Measurements from ENCODE around the gene ZBTB49. TPM values are rescaled to one million over a fixed set of nuclear protein-coding genes. Genes with fewer than 3 reads are reported as not detected.
A peak's percentile ranks its signal among the peaks of the same experiment; 100 is the strongest.

The ZBTB49 gene
- total RNA-seq, 1 donor from 2014 or later = 9.7 TPM

DNA sequence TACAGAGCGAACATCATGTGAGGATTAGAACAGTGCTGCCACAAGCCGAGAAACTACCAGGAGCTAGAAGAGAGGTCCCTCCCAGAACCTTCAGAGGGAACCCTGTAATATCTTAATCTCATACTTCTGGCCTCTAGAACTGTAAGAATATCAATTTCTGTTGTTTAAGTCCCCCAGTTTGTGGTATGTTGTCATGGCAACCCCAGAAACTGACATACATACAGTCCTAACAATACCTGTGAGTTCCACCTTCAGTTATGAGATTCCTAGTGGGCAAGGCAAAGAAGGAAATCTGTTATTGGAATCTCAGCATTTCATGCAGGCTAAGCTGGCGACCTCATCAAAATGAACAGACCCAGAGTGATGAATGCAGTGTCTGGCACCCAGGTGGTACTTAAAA, 42.5 kb downstream of the ZBTB49 start:
- Mint-ChIP-seq H3K4me3 (no peak overlapping the region), H3K27me3 (peaks cover 11% of the 10 kb centered on the region), H3K27ac (no peak overlapping the region), H3K9me3 (no peaks in the 10 kb centered on the region), H3K36me3 (no peaks in the 10 kb centered on the region), H3K4me1 (ENCODE audit: unreplicated experiment) (no peaks in the 10 kb centered on the region)
- DNase-seq (ENCODE audit: extremely low spot score, unreplicated experiment) = no peak
- TF ChIP-seq, protein P1, sequence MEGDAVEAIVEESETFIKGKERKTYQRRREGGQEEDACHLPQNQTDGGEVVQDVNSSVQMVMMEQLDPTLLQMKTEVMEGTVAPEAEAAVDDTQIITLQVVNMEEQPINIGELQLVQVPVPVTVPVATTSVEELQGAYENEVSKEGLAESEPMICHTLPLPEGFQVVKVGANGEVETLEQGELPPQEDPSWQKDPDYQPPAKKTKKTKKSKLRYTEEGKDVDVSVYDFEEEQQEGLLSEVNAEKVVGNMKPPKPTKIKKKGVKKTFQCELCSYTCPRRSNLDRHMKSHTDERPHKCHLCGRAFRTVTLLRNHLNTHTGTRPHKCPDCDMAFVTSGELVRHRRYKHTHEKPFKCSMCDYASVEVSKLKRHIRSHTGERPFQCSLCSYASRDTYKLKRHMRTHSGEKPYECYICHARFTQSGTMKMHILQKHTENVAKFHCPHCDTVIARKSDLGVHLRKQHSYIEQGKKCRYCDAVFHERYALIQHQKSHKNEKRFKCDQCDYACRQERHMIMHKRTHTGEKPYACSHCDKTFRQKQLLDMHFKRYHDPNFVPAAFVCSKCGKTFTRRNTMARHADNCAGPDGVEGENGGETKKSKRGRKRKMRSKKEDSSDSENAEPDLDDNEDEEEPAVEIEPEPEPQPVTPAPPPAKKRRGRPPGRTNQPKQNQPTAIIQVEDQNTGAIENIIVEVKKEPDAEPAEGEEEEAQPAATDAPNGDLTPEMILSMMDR (conservative IDR thresholded peaks at IDR 0.05) = no peak

GRCh38 chr4:4333265-4333706, 43.2 kb downstream of the ZBTB49 start:
- Mint-ChIP-seq H3K9me3 (no peaks in the 10 kb centered on the region), H3K4me3 (no peak overlapping the region), H3K4me1 (ENCODE audit: unreplicated experiment) (no peaks in the 10 kb centered on the region), H3K27ac (no peak overlapping the region), H3K27me3 (peaks cover 19% of the 10 kb centered on the region), H3K36me3 (no peaks in the 10 kb centered on the region)
- TF ChIP-seq, protein P1 (conservative IDR thresholded peaks at IDR 0.05) = no peak
- DNase-seq (ENCODE audit: extremely low spot score, unreplicated experiment) = no peak

DNA sequence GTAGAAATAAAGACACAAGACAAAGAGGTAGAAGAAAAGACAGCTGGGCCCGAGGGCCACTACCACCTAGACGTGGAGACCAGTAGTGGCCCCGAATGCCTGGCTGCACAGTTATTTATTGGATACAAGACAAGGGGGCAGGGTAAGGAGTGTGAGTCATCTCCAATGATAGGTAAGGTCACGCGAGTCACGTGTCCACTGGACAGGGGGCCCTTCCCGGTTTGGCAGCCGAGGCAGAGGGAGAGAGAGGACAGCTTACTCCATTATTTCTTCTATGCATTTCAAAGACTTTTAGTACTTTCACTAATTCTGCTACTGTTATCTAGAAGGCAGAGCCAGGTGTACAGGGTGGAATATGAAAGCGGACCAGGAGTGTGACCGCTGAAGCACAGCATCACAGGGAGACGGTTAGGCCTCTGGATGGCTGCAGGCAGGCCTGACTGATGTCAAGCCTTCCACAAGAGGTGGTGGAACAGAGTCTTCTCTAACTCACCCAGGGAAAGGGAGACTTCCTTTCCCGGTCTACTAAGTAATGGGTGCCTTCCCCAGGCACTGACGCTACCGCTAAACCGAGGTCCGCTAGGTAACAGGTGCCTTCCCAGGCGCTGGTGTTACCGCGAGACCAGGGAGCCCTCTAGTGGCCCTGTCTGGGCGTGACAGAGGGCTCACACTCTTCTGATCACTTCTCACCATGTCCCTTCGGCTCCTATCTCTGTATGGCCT, 44.9 kb downstream of the ZBTB49 start:
- no peak overlapping the region for H3K27ac Mint-ChIP-seq

GRCh38 chr4:4338210-4339001, 48.4 kb downstream of the ZBTB49 start:
- H3K9me3 Mint-ChIP-seq = no peaks in the 10 kb centered on the region
- TF ChIP-seq, protein P1 (conservative IDR thresholded peaks at IDR 0.05) = no peak
- no peak overlapping the region for H3K27ac Mint-ChIP-seq
- no peaks in the 10 kb centered on the region for H3K4me1 Mint-ChIP-seq (ENCODE audit: unreplicated experiment)
- H3K36me3 Mint-ChIP-seq = no peaks in the 10 kb centered on the region
- no peak for DNase-seq (ENCODE audit: extremely low spot score, unreplicated experiment)
- no peak overlapping the region for H3K4me3 Mint-ChIP-seq
- peaks cover 26% of the 10 kb centered on the region for H3K27me3 Mint-ChIP-seq

More for the DNA sequence above, 44.9 kb downstream of the ZBTB49 start:
- DNase-seq (ENCODE audit: extremely low spot score, unreplicated experiment) = no peak
- Mint-ChIP-seq H3K4me3 (no peak overlapping the region), H3K4me1 (ENCODE audit: unreplicated experiment) (no peaks in the 10 kb centered on the region), H3K27me3 (peaks cover 22% of the 10 kb centered on the region), H3K36me3 (no peaks in the 10 kb centered on the region), H3K9me3 (no peaks in the 10 kb centered on the region)
- TF ChIP-seq, protein P1 (conservative IDR thresholded peaks at IDR 0.05) = peak; percentile 88

- H3K27me3 Mint-ChIP-seq = peaks cover 26% of the 10 kb centered on the region
- H3K36me3 Mint-ChIP-seq = no peaks in the 10 kb centered on the region
- H3K27ac Mint-ChIP-seq = no peak overlapping the region
- no peak overlapping the region for H3K4me3 Mint-ChIP-seq
- DNase-seq (ENCODE audit: extremely low spot score, unreplicated experiment) = no peak
- no peaks in the 10 kb centered on the region for H3K4me1 Mint-ChIP-seq (ENCODE audit: unreplicated experiment)
- no peaks in the 10 kb centered on the region for H3K9me3 Mint-ChIP-seq
- TF ChIP-seq, protein P1 (conservative IDR thresholded peaks at IDR 0.05) = no peak
Measured at GRCh38 chr4:4339504-4340085, 49.5 kb downstream of the ZBTB49 start.

Data from type B pancreatic cell (in vitro differentiated cells).